Muscle of leg (tissue), 11 donors: ENCODE results near the gene LIN28B. TPM values are rescaled to one million over a fixed set of nuclear protein-coding genes. Genes with fewer than 3 reads are reported as not detected.
A peak's percentile ranks its signal among the peaks of the same experiment; 100 is the strongest.
"Not testable (repeated sequence)": the region's sequence is repeated elsewhere in the genome, so short reads cannot be mapped to it uniquely, and the experiment has no call there.

Experiments
- DNase-seq: peaks from one replicate; pipeline ENCODE4 v3.0.0; 2013
- H3K27ac ChIP-seq: one replicate; pipeline ENCODE4 v1.5.1; 2013; ENCODE audit warnings: mild to moderate bottlenecking, low read length, control low read depth
- H3K27me3 ChIP-seq: one replicate; pipeline ENCODE4 v1.6.1; 2013; ENCODE audit warnings: low read length; ENCODE audit not compliant: control insufficient read depth, insufficient read depth
- H3K36me3 ChIP-seq: one replicate; pipeline ENCODE4 v1.6.1; 2013; ENCODE audit warnings: low read length; ENCODE audit not compliant: control insufficient read depth, insufficient read depth
- H3K4me1 ChIP-seq: one replicate; pipeline ENCODE4 v1.6.1; 2013; ENCODE audit warnings: low read length; ENCODE audit not compliant: control insufficient read depth, insufficient read depth
- H3K4me3 ChIP-seq: one replicate; pipeline ENCODE4 v1.5.1; 2013; ENCODE audit warnings: low read length, control low read depth
- H3K9me3 ChIP-seq: replicated peaks from 2 replicates; pipeline ENCODE4 v1.6.1; 2013; ENCODE audit warnings: low read depth, low read length; ENCODE audit not compliant: control insufficient read depth
- WGBS: methylation state at CpG from one replicate; pipeline ENCODE4 v1.1.5; 2013; ENCODE audit warnings: missing lambda C conversion rate; ENCODE audit not compliant: insufficient coverage; 5-methylcytosine and 5-hydroxymethylcytosine counted together
- polyA plus RNA-seq, 8 donors: library from polyadenylated mRNA; unstranded; fragments of 120-200 nt; gene quantifications; one replicate each; pipeline versions ENCODE4 v1.2.1 to v1.2.3, GENCODE V29; 2013; ENCODE audit warnings: inconsistent platforms in 1 of 8, low replicate concordance in 1 of 8; ENCODE audit not compliant: insufficient read length in 8 of 8, insufficient read depth in 1 of 8
- total RNA-seq: library from RNA; stranded (reverse); fragments of 120-200 nt; gene quantifications from one replicate; pipeline ENCODE4 v1.2.4, GENCODE V29; 2013

Gene LIN28B
- total and polyA plus RNA-seq, 9 donors: 0.04 to 0.12 (median 0.09) TPM

DNA sequence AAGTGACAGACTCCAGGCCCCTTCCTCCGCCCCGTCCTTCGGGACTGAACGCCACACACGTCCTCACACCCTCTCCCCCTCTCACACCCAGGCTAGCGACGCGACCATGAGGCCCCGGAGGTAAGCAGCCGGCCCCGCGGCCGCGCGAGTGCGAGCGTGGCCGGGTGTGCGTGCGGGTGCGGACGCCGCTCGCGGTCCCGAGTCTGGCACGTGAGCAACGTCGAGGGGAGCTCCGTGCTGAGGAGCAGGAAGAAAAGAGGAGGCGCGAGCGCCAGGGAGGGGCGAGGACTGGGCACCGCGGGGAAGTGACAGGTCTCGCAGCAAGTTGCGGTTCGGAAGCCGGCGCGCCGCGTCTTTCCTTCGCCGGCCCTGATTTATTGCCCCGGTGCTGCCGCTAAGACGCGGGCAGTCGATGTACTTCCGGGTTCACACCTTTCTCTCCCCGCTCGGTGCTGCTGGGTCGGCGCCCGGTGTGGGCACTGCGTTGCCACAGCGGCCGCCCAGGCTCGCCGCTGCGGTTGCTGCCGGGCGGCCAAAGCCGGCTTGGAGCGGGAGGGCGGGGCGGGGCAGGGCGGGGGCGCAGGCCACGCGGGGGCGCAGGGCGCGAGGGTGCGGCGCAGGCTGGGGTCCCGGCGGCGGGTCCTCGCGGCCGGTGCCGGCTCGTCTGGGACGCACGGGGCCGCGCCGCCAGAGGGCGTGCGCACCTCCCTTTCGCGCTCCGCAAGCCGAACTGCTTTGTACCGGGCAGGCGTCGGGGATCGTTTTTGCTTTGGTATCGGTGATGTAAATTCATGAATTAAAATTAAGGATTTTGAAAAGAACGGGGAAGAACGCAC lies 15.8 kb upstream of the LIN28B start:
- Histone ChIP-seq H3K36me3 (no peaks in the 10 kb centered on the region), H3K4me3 (peak overlapping the region; percentile 34), H3K9me3 (no peaks in the 10 kb centered on the region), H3K27ac (no peak overlapping the region), H3K4me1 (peaks cover 4% of the 10 kb centered on the region), H3K27me3 (peaks cover 30% of the 10 kb centered on the region)
- DNase-seq: peak; percentile 50
- WGBS: under 1% methylated on average over 104 of the region's 104 CpGs

- Histone ChIP-seq H3K27me3 (peaks cover 26% of the 10 kb centered on the region), H3K36me3 (no peaks in the 10 kb centered on the region), H3K4me1 (peaks cover 4% of the 10 kb centered on the region), H3K4me3 (no peak overlapping the region), H3K9me3 (no peaks in the 10 kb centered on the region), H3K27ac (no peak overlapping the region)
- WGBS: 13% methylated on average over 6 of the region's 7 CpGs
- no peak for DNase-seq
Observed at GRCh38 chr6:104941729-104942091, 15.2 kb upstream of the LIN28B start.

- Histone ChIP-seq H3K27ac (no peak overlapping the region), H3K4me1 (peaks cover 4% of the 10 kb centered on the region), H3K27me3 (peaks cover 20% of the 10 kb centered on the region), H3K4me3 (no peak overlapping the region), H3K9me3 (no peaks in the 10 kb centered on the region), H3K36me3 (no peaks in the 10 kb centered on the region)
- no CpG with 5 or more reads among the region's 3 CpGs for WGBS
- peak; percentile 44 for DNase-seq
Observed at GRCh38 chr6:104943781-104944180, 13.1 kb upstream of the LIN28B start.

DNA sequence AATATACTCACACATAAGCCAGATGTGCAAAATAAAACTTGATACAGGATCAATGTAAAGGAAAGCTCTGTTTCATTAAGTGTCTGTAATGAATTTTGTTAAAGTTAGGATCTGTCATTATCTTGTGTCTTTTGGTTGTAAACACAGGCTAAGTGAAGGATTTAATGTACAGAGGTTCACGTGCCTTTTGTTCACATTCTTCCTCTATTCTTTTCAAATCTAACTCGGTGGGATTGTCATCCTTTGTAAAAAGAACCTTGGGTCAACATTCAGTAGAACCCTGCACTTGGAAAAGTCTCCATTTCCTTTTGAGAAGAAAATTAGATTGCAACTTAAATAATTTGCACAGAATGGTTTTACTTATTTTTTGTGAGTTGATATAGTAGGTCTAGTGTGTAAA lies 7.7 kb upstream of the LIN28B start:
- WGBS: no CpG with 5 or more reads among the region's 2 CpGs
- H3K27me3 ChIP-seq: peaks cover 22% of the 10 kb centered on the region
- no peaks in the 10 kb centered on the region for H3K36me3 ChIP-seq
- no peak overlapping the region for H3K4me3 ChIP-seq
- no peak overlapping the region for H3K27ac ChIP-seq
- DNase-seq: no peak
- H3K9me3 ChIP-seq: no peaks in the 10 kb centered on the region
- no peaks in the 10 kb centered on the region for H3K4me1 ChIP-seq

GRCh38 chr6:104951677-104952076 lies 5.2 kb upstream of the LIN28B start:
- H3K4me3 ChIP-seq: no peak overlapping the region
- no peak for DNase-seq
- peaks cover 36% of the 10 kb centered on the region for H3K27me3 ChIP-seq
- no peaks in the 10 kb centered on the region for H3K36me3 ChIP-seq
- WGBS: no CpG with 5 or more reads among the region's 1 CpG
- H3K27ac ChIP-seq: no peak overlapping the region
- H3K4me1 ChIP-seq: no peaks in the 10 kb centered on the region
- no peaks in the 10 kb centered on the region for H3K9me3 ChIP-seq

DNA sequence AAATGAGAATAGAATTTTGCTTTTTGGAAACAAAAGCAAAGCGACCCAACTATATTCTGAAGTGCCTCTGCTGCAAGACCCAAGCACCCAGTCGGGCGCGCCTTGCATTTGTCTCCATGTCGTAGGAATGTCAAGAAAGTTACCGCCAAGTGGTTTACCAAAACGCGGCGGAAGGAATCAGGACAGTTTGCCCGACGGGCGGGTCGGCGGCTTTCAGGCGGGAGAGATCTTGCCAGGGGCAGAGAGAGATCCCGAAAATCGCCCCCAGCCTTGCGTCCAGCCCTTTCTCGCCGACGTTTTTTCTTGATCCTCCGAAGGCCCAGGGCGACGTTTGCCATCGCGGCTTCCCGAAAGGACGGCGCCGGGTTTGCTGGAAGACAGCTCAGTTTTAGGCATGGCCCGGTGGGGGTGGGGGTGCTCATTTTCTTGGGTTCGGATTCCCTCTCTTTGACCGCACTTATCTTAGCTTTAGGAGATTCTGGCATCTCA lies 4.0 kb upstream of the LIN28B start:
- Histone ChIP-seq H3K27ac (no peak overlapping the region), H3K27me3 (peaks cover 45% of the 10 kb centered on the region), H3K4me3 (no peak overlapping the region), H3K4me1 (peaks cover 3% of the 10 kb centered on the region), H3K36me3 (no peaks in the 10 kb centered on the region), H3K9me3 (no peaks in the 10 kb centered on the region)
- 5% methylated on average over 27 of the region's 33 CpGs for WGBS
- no peak for DNase-seq

- H3K36me3 ChIP-seq, DNase-seq, H3K4me3 ChIP-seq, H3K27ac ChIP-seq, H3K4me1 ChIP-seq, H3K9me3 ChIP-seq: not testable (repeated sequence)
- 2% methylated on average over 7 of the region's 22 CpGs for WGBS
- peaks cover 43% of the 10 kb centered on the region for H3K27me3 ChIP-seq
Observed at GRCh38 chr6:104953400-104954189, 3.3 kb upstream of the LIN28B start.

DNA sequence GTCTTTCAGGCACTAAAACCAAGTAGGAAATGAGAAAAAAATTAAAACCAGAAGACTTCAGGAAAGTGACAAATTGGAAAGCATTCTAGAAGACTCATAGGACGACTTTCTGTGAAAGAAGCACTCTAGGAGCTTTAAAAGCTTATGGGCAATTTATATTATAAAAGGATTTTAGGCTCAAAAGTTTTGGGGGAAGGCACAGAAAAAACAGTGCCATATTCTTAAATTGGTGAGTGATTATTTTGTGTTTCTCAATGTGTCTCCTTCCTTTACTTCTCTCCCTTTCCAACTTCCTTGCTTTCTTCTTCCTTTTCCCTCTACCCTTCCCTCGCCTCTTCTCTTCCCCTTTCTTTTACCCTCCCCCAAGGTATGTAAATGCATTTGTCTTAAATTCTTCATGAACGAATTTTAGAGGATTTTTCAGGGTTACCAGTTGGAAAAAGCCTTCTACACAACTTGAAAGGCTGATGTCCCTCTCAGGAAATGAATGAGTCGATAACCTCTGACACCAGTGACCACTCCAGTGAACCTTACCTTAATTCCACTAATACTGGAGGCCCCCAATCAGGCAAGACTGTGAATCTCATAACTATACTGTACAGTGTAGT lies 2.6 kb upstream of the LIN28B start:
- no peaks in the 10 kb centered on the region for H3K9me3 ChIP-seq
- H3K4me1 ChIP-seq: peaks cover 3% of the 10 kb centered on the region
- H3K36me3 ChIP-seq: no peaks in the 10 kb centered on the region
- H3K4me3 ChIP-seq: no peak overlapping the region
- no peak overlapping the region for H3K27ac ChIP-seq
- WGBS: no CpG with 5 or more reads among the region's 4 CpGs
- no peak for DNase-seq
- H3K27me3 ChIP-seq: peaks cover 43% of the 10 kb centered on the region

GRCh38 chr6:104955491-104955890 lies 1.4 kb upstream of the LIN28B start:
- Histone ChIP-seq H3K27ac (no peak overlapping the region), H3K36me3 (no peaks in the 10 kb centered on the region), H3K27me3 (peaks cover 43% of the 10 kb centered on the region), H3K4me3 (no peak overlapping the region), H3K4me1 (peaks cover 3% of the 10 kb centered on the region), H3K9me3 (no peaks in the 10 kb centered on the region)
- no CpG with 5 or more reads among the region's 5 CpGs for WGBS
- no peak for DNase-seq
